Fibroblast of skin of back (primary cell): Measurements from ENCODE around the gene FCRL2.
"Not testable (repeated sequence)": the region's sequence is repeated elsewhere in the genome, so short reads cannot be mapped to it uniquely, and the experiment has no call there.

Experiments
- DNase-seq: peaks from one replicate; pipeline ENCODE4 v3.0.0-alpha.2; 2013

FCRL2 gene

GRCh38 chr1:157751283-157751682, 25.6 kb downstream of the FCRL2 start:
- no peak for DNase-seq

GRCh38 chr1:157748262-157748817, 28.6 kb downstream of the FCRL2 start:
- DNase-seq, result no peak

- DNase-seq, result no peak
These were observed 37.6 kb downstream of the FCRL2 start for GRCh38 chr1:157739229-157739901.

DNA sequence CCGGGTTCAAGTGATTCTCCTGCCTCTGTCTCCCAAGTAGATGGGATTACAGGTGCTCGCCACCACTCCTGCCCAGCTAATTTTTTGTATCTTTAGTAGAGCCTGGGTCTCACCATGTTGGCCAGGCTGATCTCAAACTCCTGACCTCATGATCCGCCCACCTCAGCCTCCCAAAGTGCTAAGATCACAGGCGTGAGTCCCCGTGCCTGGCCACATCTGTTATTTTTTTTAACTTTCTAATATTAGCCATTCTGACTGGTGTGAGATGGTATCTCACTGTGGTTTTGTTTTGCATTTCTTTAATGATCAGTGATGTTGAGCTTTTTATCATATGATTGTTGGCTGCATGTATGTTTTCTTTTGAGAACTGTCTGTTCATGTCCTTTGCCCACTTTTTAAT, 40.9 kb downstream of the FCRL2 start:
- DNase-seq, result not testable (repeated sequence)

- DNase-seq, result no peak
These were observed 42.6 kb downstream of the FCRL2 start for GRCh38 chr1:157734321-157734720.

GRCh38 chr1:157732755-157733154, 44.2 kb downstream of the FCRL2 start:
- DNase-seq, result no peak

DNA sequence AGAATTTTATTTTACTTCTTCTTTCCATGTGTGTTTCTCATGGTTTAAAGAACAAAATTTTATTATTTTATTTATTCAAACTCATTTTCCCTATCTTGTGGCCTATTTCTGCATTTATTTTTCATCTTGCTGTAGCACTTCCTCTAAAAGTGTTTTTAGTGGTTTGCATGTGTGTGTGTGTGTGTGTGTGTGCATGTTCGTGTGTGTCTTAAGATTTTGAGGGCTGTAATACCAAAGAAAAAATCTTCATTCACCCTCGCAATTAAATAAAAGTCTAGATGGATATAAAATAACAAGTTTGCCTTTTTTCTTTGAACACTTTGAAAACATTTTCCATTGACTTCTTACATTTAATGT, 51.7 kb downstream of the FCRL2 start:
- DNase-seq, result no peak

DNA sequence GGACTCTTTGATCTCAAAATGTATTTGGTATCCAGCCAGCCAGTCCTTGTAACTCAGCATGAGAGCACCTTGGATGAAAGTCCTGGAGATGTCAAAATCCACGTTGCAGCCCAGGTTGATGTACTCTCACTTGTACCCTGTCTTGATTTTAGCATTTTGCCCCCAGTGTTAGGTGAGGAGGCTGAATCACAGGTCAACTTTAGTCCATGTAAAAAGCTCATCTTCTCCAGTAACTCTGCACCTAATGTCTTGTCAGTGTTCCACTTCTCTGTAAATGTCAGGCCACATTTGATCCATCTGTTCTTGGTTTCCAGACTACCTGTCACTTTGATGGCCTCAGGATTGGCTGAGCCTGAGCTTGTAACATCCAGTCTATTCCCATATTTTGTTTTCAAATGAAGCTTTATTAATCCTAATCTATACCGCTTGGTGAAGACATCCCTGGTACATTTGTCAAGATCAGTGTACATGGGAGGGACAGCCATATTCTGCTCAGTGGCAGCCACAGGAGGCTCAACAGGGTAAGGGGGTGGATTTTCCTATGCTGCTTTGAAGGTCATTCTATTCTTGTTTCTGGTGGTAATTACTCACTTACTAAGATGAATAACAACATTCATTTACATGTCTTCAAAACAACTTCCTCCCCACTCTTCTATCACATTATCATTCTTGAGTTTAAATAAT, 52.3 kb downstream of the FCRL2 start:
- no peak for DNase-seq

DNA sequence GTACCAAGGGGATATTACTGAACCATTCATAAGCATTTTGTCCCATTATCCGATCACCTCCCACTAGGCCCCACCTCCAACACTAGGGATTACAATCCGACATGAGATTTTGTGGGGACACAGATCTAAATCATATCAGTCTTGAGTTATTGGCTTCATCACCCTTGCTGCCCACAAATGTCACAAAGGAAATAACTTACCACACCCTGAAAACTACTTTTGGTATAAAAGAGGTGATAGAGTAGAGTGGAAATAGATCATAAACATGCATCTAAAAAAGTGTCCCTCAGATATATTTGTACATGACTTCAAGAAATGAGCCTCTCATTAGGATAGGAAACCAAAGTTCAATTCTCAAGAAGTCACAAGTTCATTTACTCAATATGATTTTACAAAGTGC, 53.8 kb downstream of the FCRL2 start:
- DNase-seq, result no peak

GRCh38 chr1:157721985-157722384, 54.9 kb downstream of the FCRL2 start:
- no peak for DNase-seq

GRCh38 chr1:157715736-157716135, 61.2 kb downstream of the FCRL2 start:
- no peak for DNase-seq

GRCh38 chr1:157711802-157712201, 65.1 kb downstream of the FCRL2 start:
- DNase-seq, result no peak

DNA sequence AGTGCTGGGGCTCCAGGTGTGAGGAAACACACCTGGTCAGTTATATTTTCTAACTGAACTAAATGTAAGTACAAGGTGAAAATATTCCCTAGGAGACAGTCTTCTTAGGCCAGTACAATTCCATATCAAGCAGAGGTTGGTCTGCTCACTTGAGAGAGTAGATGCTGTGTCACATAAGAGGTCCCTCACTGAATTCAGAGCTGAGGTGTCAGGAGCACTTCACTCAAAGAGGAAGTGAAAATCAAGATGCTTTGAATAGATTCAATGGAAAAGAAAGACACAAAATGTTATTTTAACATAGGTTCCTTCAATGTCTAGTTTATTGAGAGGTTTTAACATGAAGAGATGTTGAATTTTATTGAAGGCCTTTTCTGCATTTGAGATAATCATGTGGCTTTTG, 72.1 kb downstream of the FCRL2 start:
- no peak for DNase-seq

DNA sequence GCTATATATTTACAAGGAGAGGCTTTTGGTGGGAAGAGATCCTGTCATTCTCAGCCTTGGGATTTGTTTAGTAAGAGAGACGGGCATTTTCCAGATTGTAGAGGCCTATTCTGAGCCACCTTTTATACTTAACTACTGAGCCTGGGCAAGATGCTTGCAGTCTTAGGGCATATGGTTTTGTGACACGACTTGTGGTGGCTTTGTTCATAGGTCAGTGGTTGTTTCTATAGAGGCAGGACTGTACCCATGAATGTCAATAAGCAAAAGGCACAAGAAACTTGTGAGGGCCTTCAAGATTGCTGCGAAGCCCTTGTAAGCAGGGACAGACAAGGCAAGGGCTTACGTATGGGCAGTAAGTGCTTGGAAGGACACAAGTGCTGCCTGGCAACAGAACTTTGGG, 73.0 kb downstream of the FCRL2 start:
- no peak for DNase-seq

DNA sequence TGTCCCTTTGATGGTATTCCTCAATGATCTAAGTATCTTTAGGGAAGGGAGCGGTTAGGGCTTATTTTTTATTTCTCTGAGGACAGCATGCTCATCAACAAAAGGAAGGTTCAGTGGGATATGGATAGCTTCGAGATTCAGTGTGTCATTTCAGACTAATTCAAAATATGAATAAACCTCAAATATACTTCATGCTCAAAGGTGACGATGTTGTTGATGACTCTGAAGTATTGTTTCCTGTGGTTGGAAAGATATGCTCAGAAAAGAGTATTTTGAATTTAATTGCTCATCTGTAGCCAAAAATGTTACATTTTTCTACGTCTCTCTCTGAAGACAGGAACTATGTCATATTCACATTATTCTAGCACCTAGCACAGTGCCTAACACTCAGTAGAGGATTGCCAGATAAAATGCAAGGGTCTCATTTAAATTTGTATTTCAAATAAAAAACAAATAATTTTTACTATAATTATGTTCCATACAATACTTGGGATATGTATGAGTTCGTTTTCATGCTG, 74.6 kb downstream of the FCRL2 start:
- DNase-seq, result no peak

GRCh38 chr1:157700732-157701131, 76.2 kb downstream of the FCRL2 start, which contains the start of gene FCRL3:
TSS of gene FCRL3 (minus strand) at chr1:157700769. CDS start at chr1:157700489, 280 bp downstream.
- DNase-seq, result no peak

GRCh38 chr1:157700305-157700704, 76.6 kb downstream of the FCRL2 start:
- DNase-seq, result no peak

GRCh38 chr1:157697781-157698569, 79.0 kb downstream of the FCRL2 start:
- DNase-seq, result no peak

- no peak for DNase-seq
These were observed 79.8 kb downstream of the FCRL2 start for GRCh38 chr1:157696966-157697628.
